Thymus (tissue), 11 donors: ENCODE measurements around the gene ARHGAP18. TPM values are rescaled to one million over a fixed set of nuclear protein-coding genes. Genes with fewer than 3 reads are reported as not detected.
A peak's percentile ranks its signal among the peaks of the same experiment; 100 is the strongest.

Source experiments
- DNase-seq, 9 donors: peaks; one replicate each; pipeline ENCODE4 v3.0.0-alpha.2; 2013; ENCODE audit warnings: low spot score in 9 of 9, low read depth in 6 of 9, missing footprints in 1 of 9
- H3K27ac ChIP-seq, 2 donors: one replicate each; pipeline ENCODE4 v1.5.1; 2013; ENCODE audit warnings: control low read depth in 1 of 2, low read depth in 1 of 2, low read length in 1 of 2, mild to moderate bottlenecking in 1 of 2, moderate library complexity in 1 of 2
- H3K27me3 ChIP-seq, 2 donors: one replicate each; pipeline ENCODE4 v1.5.1; 2013; ENCODE audit warnings: low read length in 1 of 2; ENCODE audit not compliant: control insufficient read depth in 2 of 2, insufficient read depth in 1 of 2
- H3K36me3 ChIP-seq, 2 donors: one replicate each; pipeline ENCODE4 v1.5.1; 2013; ENCODE audit warnings: low read length in 1 of 2, mild to moderate bottlenecking in 1 of 2, moderate library complexity in 1 of 2; ENCODE audit not compliant: control insufficient read depth in 2 of 2, insufficient read depth in 2 of 2
- H3K4me1 ChIP-seq, 2 donors: one replicate each; pipeline ENCODE4 v1.5.1; 2013; ENCODE audit warnings: low read length in 2 of 2; ENCODE audit not compliant: control insufficient read depth in 2 of 2, insufficient read depth in 2 of 2
- H3K4me3 ChIP-seq, 2 donors: one replicate each; pipeline ENCODE4 v1.5.1; 2013; ENCODE audit warnings: low read length in 2 of 2, control low read depth in 1 of 2, mild to moderate bottlenecking in 1 of 2
- H3K9me3 ChIP-seq, 2 donors: one replicate each; pipeline ENCODE4 v1.5.1; 2013; ENCODE audit warnings: low read length in 1 of 2, mild to moderate bottlenecking in 1 of 2; ENCODE audit not compliant: control insufficient read depth in 2 of 2, insufficient read depth in 1 of 2
- WGBS: extraction: QIAGEN DNeasy Blood & Tissue Kit; methylation state at CpG from one replicate; pipeline ENCODE4 v1.1.7; 2013; 5-methylcytosine and 5-hydroxymethylcytosine counted together
- polyA plus RNA-seq: library from polyadenylated mRNA; stranded (reverse); fragments of 200-250 nt; gene quantifications from one replicate; pipeline ENCODE4 v1.2.3, GENCODE V29; 2013
- total RNA-seq: library from RNA; stranded (reverse); fragments of 120-200 nt; gene quantifications from one replicate; pipeline ENCODE4 v1.2.4, GENCODE V29; 2013
- donor health status: healthy.

The ARHGAP18 gene
- total and polyA plus RNA-seq, 2 donors = 8.2 to 11.8 TPM

- no peak for DNase-seq
- Histone ChIP-seq H3K27me3 (no peaks in the 10 kb centered on the region), H3K4me3 (no peak overlapping the region), H3K36me3 (no peaks in the 10 kb centered on the region), H3K4me1 (no peaks in the 10 kb centered on the region), H3K9me3 (no peaks in the 10 kb centered on the region), H3K27ac (no peak overlapping the region)
- WGBS = 99% methylated on average over 4 of the region's 4 CpGs
Observed at GRCh38 chr6:129731428-129731827, 21.5 kb upstream of the ARHGAP18 start.

- DNase-seq = peak in 4 of 9 donors; percentile 22 to 69 (median 43)
- H3K4me3 ChIP-seq = no peak overlapping the region
- no peaks in the 10 kb centered on the region for H3K4me1 ChIP-seq
- no peak overlapping the region for H3K27ac ChIP-seq
- no peaks in the 10 kb centered on the region for H3K27me3 ChIP-seq
- no peaks in the 10 kb centered on the region for H3K9me3 ChIP-seq
- 56% methylated on average over 8 of the region's 8 CpGs for WGBS
- H3K36me3 ChIP-seq = no peaks in the 10 kb centered on the region
Observed at GRCh38 chr6:129730477-129731165, 20.6 kb upstream of the ARHGAP18 start.

DNA sequence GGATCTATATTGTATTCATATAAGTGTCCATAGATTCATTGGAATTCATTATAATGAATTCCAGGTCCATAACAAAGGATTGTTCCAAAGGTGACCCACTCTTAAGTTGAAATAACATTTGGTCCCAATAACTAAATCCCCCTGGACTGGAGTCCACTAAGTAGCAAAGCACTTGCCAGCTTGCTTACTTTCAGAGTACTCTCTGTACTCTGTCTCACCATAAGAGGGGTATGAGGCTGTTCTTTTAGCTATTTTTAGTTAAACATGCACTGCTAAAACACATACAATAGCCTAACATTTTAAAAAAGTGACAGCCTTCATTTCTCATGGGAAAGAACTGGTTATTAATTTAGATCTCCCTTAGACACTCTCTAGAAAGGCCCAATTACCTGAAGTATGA lies 16.7 kb upstream of the ARHGAP18 start:
- H3K4me1 ChIP-seq = no peaks in the 10 kb centered on the region
- DNase-seq = no peak
- H3K9me3 ChIP-seq = no peaks in the 10 kb centered on the region
- no peak overlapping the region for H3K27ac ChIP-seq
- no peaks in the 10 kb centered on the region for H3K27me3 ChIP-seq
- H3K36me3 ChIP-seq = no peaks in the 10 kb centered on the region
- no peak overlapping the region for H3K4me3 ChIP-seq

DNA sequence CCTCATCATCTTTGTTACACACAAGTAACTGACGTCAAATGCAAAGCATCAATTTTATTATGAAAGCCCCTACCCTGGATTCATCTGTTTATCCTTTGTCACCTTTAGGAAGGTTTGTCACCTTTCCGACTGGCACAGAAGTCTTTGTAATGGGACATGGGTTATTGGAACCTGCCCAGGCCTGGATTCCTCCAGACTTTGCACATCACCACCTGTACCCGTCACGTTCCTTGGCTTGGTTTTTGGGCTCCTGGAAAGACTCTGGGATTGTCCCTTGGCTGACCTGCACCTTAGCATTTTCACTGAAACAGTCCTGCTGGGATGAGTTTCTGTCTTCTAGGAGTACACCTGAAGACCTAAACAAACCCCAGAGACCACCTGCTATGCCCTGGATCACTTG lies 15.4 kb upstream of the ARHGAP18 start:
- WGBS = 97% methylated on average over 4 of the region's 4 CpGs
- DNase-seq = no peak

DNA sequence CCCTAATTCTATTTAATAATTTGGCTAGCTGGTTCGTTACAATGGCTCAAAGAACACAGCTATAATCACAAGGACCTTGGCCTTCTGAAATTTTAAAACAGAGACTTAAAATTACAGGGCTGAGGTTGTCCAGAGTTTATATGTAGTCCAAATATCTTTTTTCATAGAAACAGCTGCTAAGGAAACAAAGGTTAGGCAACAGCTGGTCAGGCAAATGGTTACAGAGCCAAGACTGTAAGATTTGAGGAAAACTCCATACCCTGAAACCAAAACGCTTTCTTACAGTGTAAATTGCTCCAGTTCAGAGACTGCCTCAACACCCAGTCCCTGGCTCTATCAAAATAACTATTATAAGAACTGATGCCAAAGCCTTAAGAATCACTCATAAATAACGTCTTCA lies 9.7 kb upstream of the ARHGAP18 start:
- 77% methylated on average over 3 of the region's 3 CpGs for WGBS
- no peaks in the 10 kb centered on the region for H3K27me3 ChIP-seq
- H3K27ac ChIP-seq = no peak overlapping the region
- no peaks in the 10 kb centered on the region for H3K4me1 ChIP-seq
- DNase-seq = no peak
- no peaks in the 10 kb centered on the region for H3K36me3 ChIP-seq
- H3K4me3 ChIP-seq = no peak overlapping the region
- no peaks in the 10 kb centered on the region for H3K9me3 ChIP-seq

More for the DNA sequence above, 15.4 kb upstream of the ARHGAP18 start:
- Histone ChIP-seq H3K27ac (no peak overlapping the region), H3K4me3 (no peak overlapping the region), H3K9me3 (no peaks in the 10 kb centered on the region), H3K36me3 (no peaks in the 10 kb centered on the region), H3K4me1 (no peaks in the 10 kb centered on the region), H3K27me3 (no peaks in the 10 kb centered on the region)

- no peak for DNase-seq
- no peaks in the 10 kb centered on the region for H3K9me3 ChIP-seq
- no peaks in the 10 kb centered on the region for H3K4me1 ChIP-seq
- whole genome bisulfite sequencing = 94% methylated on average over 5 of the region's 5 CpGs
- H3K27me3 ChIP-seq = no peaks in the 10 kb centered on the region
- H3K27ac ChIP-seq = no peak overlapping the region
- no peak overlapping the region for H3K4me3 ChIP-seq
- no peaks in the 10 kb centered on the region for H3K36me3 ChIP-seq
Observed at GRCh38 chr6:129717277-129717676, 7.3 kb upstream of the ARHGAP18 start.

GRCh38 chr6:129713806-129714333 lies 3.9 kb upstream of the ARHGAP18 start:
- Histone ChIP-seq H3K36me3 (no peaks in the 10 kb centered on the region), H3K9me3 (peaks cover 0 to 2% of the 10 kb centered on the region in 2 donors), H3K27ac (no peak overlapping the region), H3K27me3 (no peaks in the 10 kb centered on the region), H3K4me3 (no peak overlapping the region), H3K4me1 (peaks cover 8 to 10% of the 10 kb centered on the region in 2 donors)
- no peak for DNase-seq
- WGBS = 96% methylated on average over 4 of the region's 4 CpGs

- H3K4me1 ChIP-seq = peaks cover 8 to 15% of the 10 kb centered on the region in 2 donors
- 99% methylated on average over 2 of the region's 2 CpGs for whole genome bisulfite sequencing
- H3K36me3 ChIP-seq = no peaks in the 10 kb centered on the region
Observed at GRCh38 chr6:129711271-129711631, 1.3 kb upstream of the ARHGAP18 start.

DNA sequence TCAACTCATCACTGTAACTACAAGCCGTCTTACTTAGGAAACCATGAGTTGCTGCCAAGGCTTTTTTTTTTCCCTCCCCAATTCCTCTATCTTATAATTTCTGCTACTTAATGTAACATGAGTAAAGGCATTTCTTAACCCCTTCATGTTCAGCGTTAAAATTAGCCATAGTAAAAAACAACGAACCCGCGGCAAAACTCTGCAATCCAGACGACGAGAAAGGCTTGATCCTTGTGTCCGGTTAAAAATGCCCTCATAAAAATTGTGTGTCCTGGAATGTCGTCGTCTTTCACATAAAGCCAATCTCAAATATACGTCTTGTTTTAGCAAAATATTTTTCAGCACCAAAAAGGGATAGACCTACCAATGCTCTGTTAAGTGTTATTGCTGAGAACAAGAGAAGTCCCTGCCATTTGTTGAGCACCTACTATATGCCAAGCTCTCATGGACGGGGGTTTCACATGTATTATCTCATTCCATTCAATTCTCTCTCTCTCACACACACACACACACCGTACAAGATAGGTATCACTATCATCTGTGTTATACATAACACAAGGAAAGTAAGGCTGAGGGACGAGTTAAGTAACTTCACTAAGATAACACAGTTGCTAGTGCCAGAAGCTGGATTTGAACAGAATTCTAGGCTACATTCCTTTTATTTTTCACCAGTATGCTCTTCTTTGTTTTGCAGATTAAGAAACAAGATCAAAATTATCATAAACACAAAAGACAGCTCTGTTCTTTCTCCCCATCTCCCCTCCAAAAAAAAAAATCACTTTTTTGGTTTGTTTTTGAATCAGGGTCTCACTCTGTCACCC lies 683 bp upstream of the ARHGAP18 start:
- Histone ChIP-seq H3K27me3 (no peaks in the 10 kb centered on the region), H3K36me3 (no peaks in the 10 kb centered on the region), H3K4me3 (peak overlapping the region; percentile 61 to 67), H3K4me1 (peaks cover 8 to 15% of the 10 kb centered on the region in 2 donors), H3K9me3 (peaks cover 0 to 2% of the 10 kb centered on the region in 2 donors), H3K27ac (no peak overlapping the region)
- no peak for DNase-seq
- 59% methylated on average over 14 of the region's 14 CpGs for WGBS

More at GRCh38 chr6:129711271-129711631, 1.3 kb upstream of the ARHGAP18 start:
- Histone ChIP-seq H3K9me3 (peaks cover 0 to 2% of the 10 kb centered on the region in 2 donors), H3K27me3 (no peaks in the 10 kb centered on the region), H3K4me3 (no peak overlapping the region), H3K27ac (no peak overlapping the region)
- no peak for DNase-seq
